Heart left ventricle (tissue), 13 donors: ENCODE results near the gene MPRIP.

ENCODE experiments used
- CTCF ChIP-seq, 12 donors: fragments of 200-600 bp; sonication (generic) in 4 of 12; IDR thresholded peaks; one replicate each; pipeline versions ENCODE4 v1.5.0 to v1.8.0; 2018 to 2022; ENCODE audit warnings: antibody characterized with exemption in 12 of 12, mild to moderate bottlenecking in 5 of 12
- POLR2A ChIP-seq, 2 donors: fragments of 450-650 bp; IDR thresholded peaks; one replicate each; pipeline ENCODE4 v1.6.1; 2017; ENCODE audit warnings: antibody characterized with exemption in 2 of 2, mild to moderate bottlenecking in 2 of 2, moderate library complexity in 2 of 2
- donor health status: ischemic (EF 13 %, LVEDD 7.1; RV severe dilation, severe dysfunction).
- donor health status: DM: no; HTN: yes; CAD: no.
- donor health status: DM: no; HTN: no; CAD: no.
- donor health status: ischemic (EF 25% LVEDD 6.9; RV normal size, moderate dysfunction).
- donor health status: ischemic (EF 25% LVEDD 5.7; RV mildly dilated, moderate dysfunction).
- donor health status: ischemic (EF 35%, LVEDD 5.7; RV mildly dilated, moderate dysfunction).
- donor health status: nonischemic (EF 11% LVEDD 7.7; RV severe dilation, severe dysfunction).
- donor health status: DM: yes; HTN: yes; CAD: no.
- donor health status: PGD.
- donor health status: ischemic (EF 29% LVEDD 5.4; RV normal size, mild dysfunction).
- donor health status: nonischemic (EF 23%, LVEDD 6.1; RV moderate dilation, normal function).

- no peak for TF ChIP-seq CTCF (IDR thresholded peaks at IDR 0.05)
- TF ChIP-seq POLR2A (IDR thresholded peaks at IDR 0.05), result no peak
These were observed 23.8 kb downstream of the MPRIP start for GRCh38 chr17:17066021-17066420.
